Measurements from ENCODE around the gene UNC13B. TPM values are rescaled to one million over a fixed set of nuclear protein-coding genes. Genes with fewer than 3 reads are reported as not detected.

UNC13B gene
- total and polyA plus RNA-seq, 2 of the 13 experiments (the other 11 are each of a cell fraction or from before 2014, with no cell fraction given), result 14.0 to 18.3 TPM

GRCh38 chr9:35227284-35227683 is 65.5 kb downstream of the UNC13B start (continued):
- TF ChIP-seq MLXIP (CRISPR knock-in tag; IDR thresholded peaks at IDR 0.05; ENCODE audit: borderline replicate concordance) (no peak), MTF1 (CRISPR knock-in tag; IDR thresholded peaks at IDR 0.05) (no peak), PHF8 (CRISPR knock-in tag; IDR thresholded peaks at IDR 0.05) (no peak), DMTF1 (CRISPR knock-in tag; IDR thresholded peaks at IDR 0.05) (no peak), ZNF512 (CRISPR knock-in tag; IDR thresholded peaks at IDR 0.05) (no peak)
